ENCODE results near the gene ADPRHL1.
A peak's percentile ranks its signal among the peaks of the same experiment; 100 is the strongest.
"Not testable (repeated sequence)": the region's sequence is repeated elsewhere in the genome, so short reads cannot be mapped to it uniquely, and the experiment has no call there.

The ADPRHL1 gene

GRCh38 chr13:113400621-113401451 lies 52.5 kb downstream of the ADPRHL1 start:
- DNase-seq, result no peak

- no peak for DNase-seq
Observed at GRCh38 chr13:113399755-113400149, 53.5 kb downstream of the ADPRHL1 start.

GRCh38 chr13:113398963-113399754 lies 54.1 kb downstream of the ADPRHL1 start:
- no peak for DNase-seq

- DNase-seq, result no peak
Observed at GRCh38 chr13:113397608-113398425, 55.5 kb downstream of the ADPRHL1 start.

- DNase-seq, result no peak
Observed at GRCh38 chr13:113394339-113394640, 59.0 kb downstream of the ADPRHL1 start.

GRCh38 chr13:113393563-113394338 lies 59.5 kb downstream of the ADPRHL1 start:
- peak; percentile 90 for DNase-seq

GRCh38 chr13:113393226-113393562 lies 60.1 kb downstream of the ADPRHL1 start:
- peak; percentile 17 for DNase-seq

- DNase-seq, result no peak
Observed at GRCh38 chr13:113390874-113391497, 62.3 kb downstream of the ADPRHL1 start.

GRCh38 chr13:113389586-113389985 lies 63.7 kb downstream of the ADPRHL1 start:
- DNase-seq, result not testable (repeated sequence)

- DNase-seq, result no peak
Observed at GRCh38 chr13:113387396-113387795, 65.9 kb downstream of the ADPRHL1 start.

GRCh38 chr13:113383089-113383488 lies 70.2 kb downstream of the ADPRHL1 start:
- DNase-seq, result no peak

- DNase-seq, result not testable (repeated sequence)
Observed at GRCh38 chr13:113382542-113382941, 70.7 kb downstream of the ADPRHL1 start.

- DNase-seq, result no peak
Observed at GRCh38 chr13:113378825-113379224, 74.5 kb downstream of the ADPRHL1 start.

- no peak for DNase-seq
Observed at GRCh38 chr13:113374511-113375175, 78.6 kb downstream of the ADPRHL1 start.

GRCh38 chr13:113373811-113374485 lies 79.3 kb downstream of the ADPRHL1 start:
- no peak for DNase-seq

GRCh38 chr13:113371701-113372100 lies 81.6 kb downstream of the ADPRHL1 start:
- not testable (repeated sequence) for DNase-seq

GRCh38 chr13:113371061-113371460 lies 82.2 kb downstream of the ADPRHL1 start:
- no peak for DNase-seq

GRCh38 chr13:113369881-113370280 lies 83.4 kb downstream of the ADPRHL1 start:
- no peak for DNase-seq

- DNase-seq, result no peak
Observed at GRCh38 chr13:113369189-113369588, 84.1 kb downstream of the ADPRHL1 start.

- not testable (repeated sequence) for DNase-seq
Observed at GRCh38 chr13:113368353-113368752, 84.9 kb downstream of the ADPRHL1 start.

GRCh38 chr13:113367771-113368170 lies 85.5 kb downstream of the ADPRHL1 start:
- no peak for DNase-seq

All from stimulated activated CD4-positive, alpha-beta T cell treated with anti-CD3 and anti-CD28 coated beads, Interleukin-15, amount 100 ng/mL, for 24 hours (primary cell).